Measurements from ENCODE around the gene GPR39. TPM values are rescaled to one million over a fixed set of nuclear protein-coding genes. Genes with fewer than 3 reads are reported as not detected.

The GPR39 gene
- total RNA-seq, 1 experiment from 2014 or later, result 9.0 TPM

- Histone ChIP-seq H3K9me3 (ENCODE audit: control insufficient read depth, insufficient read depth, low read depth, low read length) (no peaks in the 10 kb centered on the region), H3K4me1 (ENCODE audit: control insufficient read depth, insufficient read depth, low read length) (no peaks in the 10 kb centered on the region), H3K36me3 (ENCODE audit: control insufficient read depth, insufficient read depth, low read length) (no peaks in the 10 kb centered on the region), H3K27me3 (ENCODE audit: control insufficient read depth, insufficient read depth, low read length) (no peaks in the 10 kb centered on the region), H3K27ac (ENCODE audit: low read length) (no peak overlapping the region), H3K4me3 (ENCODE audit: low read depth in 2 of 2, low read length in 2 of 2) (no peak overlapping the region)
- in situ Hi-C loops (cut with HindIII; ENCODE audit: low pct_unique_long_range_greater_than_20kb, low sequenced_read_pairs) (no loop called here), intact Hi-C loops (cut with micrococcal nuclease; ENCODE audit: unreplicated experiment) (no loop called here)
- ChIA-PET POLR2A (no interaction called here), CTCF (no interaction called here)
- BruUV-seq (replicated peaks), result no TSS peak
- no peak for DNase-seq (ENCODE audit: low read depth, low spot score)
- TF ChIP-seq REST (IDR thresholded peaks at IDR 0.05; ENCODE audit: insufficient read depth in 1 of 2, low read depth in 2 of 2, low read length in 1 of 2) (no peak), SIN3A (IDR thresholded peaks at IDR 0.05; ENCODE audit: borderline replicate concordance, insufficient read depth, low read depth, low read length) (no peak), TCF7L2 (IDR thresholded peaks at IDR 0.05; ENCODE audit: low read depth, low read length) (no peak), POLR2AphosphoS5 (IDR thresholded peaks at IDR 0.05; ENCODE audit: low read depth, low read length) (no peak), CTCF (IDR thresholded peaks at IDR 0.05) (no peak)
- no peak for ATAC-seq
These were observed 183.0 kb downstream of the GPR39 start for GRCh38 chr2:132599556-132599955.

- POLR2A ChIA-PET, result no interaction called here
These were observed 188.0 kb downstream of the GPR39 start for GRCh38 chr2:132604561-132604960.

GRCh38 chr2:132605236-132606180 is 188.9 kb downstream of the GPR39 start:
- ATAC-seq, result no peak
- no peak overlapping the region for H3K4me3 ChIP-seq (ENCODE audit: low read depth in 2 of 2, low read length in 2 of 2)
- CTCF ChIA-PET, result no interaction called here
- H3K9me3 ChIP-seq (ENCODE audit: control insufficient read depth, insufficient read depth, low read depth, low read length), result no peaks in the 10 kb centered on the region
- no peak for DNase-seq (ENCODE audit: low read depth, low spot score)
- H3K36me3 ChIP-seq (ENCODE audit: control insufficient read depth, insufficient read depth, low read length), result no peaks in the 10 kb centered on the region
- no peaks in the 10 kb centered on the region for H3K27me3 ChIP-seq (ENCODE audit: control insufficient read depth, insufficient read depth, low read length)
- BruUV-seq (replicated peaks), result no TSS peak
- no peaks in the 10 kb centered on the region for H3K4me1 ChIP-seq (ENCODE audit: control insufficient read depth, insufficient read depth, low read length)
- intact Hi-C loops (cut with micrococcal nuclease; ENCODE audit: unreplicated experiment) (no loop called here), in situ Hi-C loops (cut with HindIII; ENCODE audit: low pct_unique_long_range_greater_than_20kb, low sequenced_read_pairs) (no loop called here)
- TF ChIP-seq POLR2AphosphoS5 (IDR thresholded peaks at IDR 0.05; ENCODE audit: low read depth, low read length) (no peak), TCF7L2 (IDR thresholded peaks at IDR 0.05; ENCODE audit: low read depth, low read length) (no peak), REST (IDR thresholded peaks at IDR 0.05; ENCODE audit: insufficient read depth in 1 of 2, low read depth in 2 of 2, low read length in 1 of 2) (no peak), CTCF (IDR thresholded peaks at IDR 0.05) (no peak), SIN3A (IDR thresholded peaks at IDR 0.05; ENCODE audit: borderline replicate concordance, insufficient read depth, low read depth, low read length) (no peak)
- POLR2A ChIA-PET, result no interaction called here
- no peak overlapping the region for H3K27ac ChIP-seq (ENCODE audit: low read length)

More at GRCh38 chr2:132604561-132604960, 188.0 kb downstream of the GPR39 start:
- no peak for DNase-seq (ENCODE audit: low read depth, low spot score)
- no peak for ATAC-seq
- no peaks in the 10 kb centered on the region for H3K9me3 ChIP-seq (ENCODE audit: control insufficient read depth, insufficient read depth, low read depth, low read length)
- H3K4me1 ChIP-seq (ENCODE audit: control insufficient read depth, insufficient read depth, low read length), result no peaks in the 10 kb centered on the region
- no TSS peak for BruUV-seq (replicated peaks)
- no peaks in the 10 kb centered on the region for H3K27me3 ChIP-seq (ENCODE audit: control insufficient read depth, insufficient read depth, low read length)
- no peak for TF ChIP-seq POLR2AphosphoS5 (IDR thresholded peaks at IDR 0.05; ENCODE audit: low read depth, low read length)
- CTCF ChIA-PET, result interaction anchor here (0.7 kb wide), 1 partner anchor 263 kb away, joined by 3 read pairs; no protein-coding TSS in a partner anchor
- intact Hi-C loops (cut with micrococcal nuclease; ENCODE audit: unreplicated experiment), result no loop called here
- in situ Hi-C loops (cut with HindIII; ENCODE audit: low pct_unique_long_range_greater_than_20kb, low sequenced_read_pairs), result no loop called here
- no peak overlapping the region for H3K27ac ChIP-seq (ENCODE audit: low read length)
- H3K36me3 ChIP-seq (ENCODE audit: control insufficient read depth, insufficient read depth, low read length), result no peaks in the 10 kb centered on the region
- H3K4me3 ChIP-seq (ENCODE audit: low read depth in 2 of 2, low read length in 2 of 2), result no peak overlapping the region

All from Panc1 (cell line).